ENCODE data around the gene IQGAP3.

DNA sequence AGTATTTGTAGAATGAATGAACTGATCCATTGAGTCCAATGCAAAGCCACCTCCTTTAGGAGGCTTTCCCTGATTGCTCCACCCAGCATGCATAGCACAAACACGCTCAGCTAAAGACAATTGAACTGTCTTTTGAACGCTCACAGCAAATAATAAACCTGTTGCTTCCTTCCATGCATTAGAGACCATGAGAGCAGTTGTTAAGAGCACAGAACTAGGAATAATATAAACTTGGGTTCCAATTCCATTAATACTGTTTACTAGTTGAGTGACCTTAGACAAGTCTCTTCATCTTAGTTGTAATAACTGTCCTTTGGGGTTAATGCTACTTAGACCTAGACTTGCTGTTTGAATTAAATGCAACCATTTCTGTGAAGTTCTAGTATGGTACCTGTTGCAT lies 65.9 kb downstream of the IQGAP3 start:
- TF ChIP-seq EP300 (conservative IDR thresholded peaks at IDR 0.05; ENCODE audit: poor library complexity, severe bottlenecking) (no peak), SMC3 (conservative IDR thresholded peaks at IDR 0.05; ENCODE audit: poor library complexity) (no peak), POLR2AphosphoS5 (IDR thresholded peaks at IDR 0.05) (no peak)
- TF ChIP-seq, protein P1, sequence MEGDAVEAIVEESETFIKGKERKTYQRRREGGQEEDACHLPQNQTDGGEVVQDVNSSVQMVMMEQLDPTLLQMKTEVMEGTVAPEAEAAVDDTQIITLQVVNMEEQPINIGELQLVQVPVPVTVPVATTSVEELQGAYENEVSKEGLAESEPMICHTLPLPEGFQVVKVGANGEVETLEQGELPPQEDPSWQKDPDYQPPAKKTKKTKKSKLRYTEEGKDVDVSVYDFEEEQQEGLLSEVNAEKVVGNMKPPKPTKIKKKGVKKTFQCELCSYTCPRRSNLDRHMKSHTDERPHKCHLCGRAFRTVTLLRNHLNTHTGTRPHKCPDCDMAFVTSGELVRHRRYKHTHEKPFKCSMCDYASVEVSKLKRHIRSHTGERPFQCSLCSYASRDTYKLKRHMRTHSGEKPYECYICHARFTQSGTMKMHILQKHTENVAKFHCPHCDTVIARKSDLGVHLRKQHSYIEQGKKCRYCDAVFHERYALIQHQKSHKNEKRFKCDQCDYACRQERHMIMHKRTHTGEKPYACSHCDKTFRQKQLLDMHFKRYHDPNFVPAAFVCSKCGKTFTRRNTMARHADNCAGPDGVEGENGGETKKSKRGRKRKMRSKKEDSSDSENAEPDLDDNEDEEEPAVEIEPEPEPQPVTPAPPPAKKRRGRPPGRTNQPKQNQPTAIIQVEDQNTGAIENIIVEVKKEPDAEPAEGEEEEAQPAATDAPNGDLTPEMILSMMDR (IDR thresholded peaks at IDR 0.05; ENCODE audit: poor library complexity, severe bottlenecking), result no peak
